NCI-H526 treated with DMSO at 0.1 percent for 48 hours (cell line): Measurements from ENCODE around the gene LTC4S.
"Not testable (repeated sequence)": the region's sequence is repeated elsewhere in the genome, so short reads cannot be mapped to it uniquely, and the experiment has no call there.

Experiments used
- DNase-seq: peaks from one replicate; lab custom pipeline; 2025; lab: John Stamatoyannopoulos, UW

The LTC4S gene

GRCh38 chr5:179793468-179794139 is at the start of gene LTC4S:
Gene LTC4S (plus strand): TSS chr5:179793986. CDS start chr5:179794081, 95 bp downstream.
- no peak for DNase-seq

- DNase-seq = not testable (repeated sequence)
These were observed 49.7 kb upstream of the LTC4S start for GRCh38 chr5:179744106-179744505.

- no peak for DNase-seq
These were observed 46.9 kb upstream of the LTC4S start for GRCh38 chr5:179746872-179747271.

GRCh38 chr5:179747811-179748210 is 46.0 kb upstream of the LTC4S start:
- DNase-seq = no peak

- no peak for DNase-seq
These were observed 43.8 kb upstream of the LTC4S start for GRCh38 chr5:179749857-179750508.

GRCh38 chr5:179753971-179754370 is 39.8 kb upstream of the LTC4S start:
- no peak for DNase-seq

- no peak for DNase-seq
These were observed 38.8 kb upstream of the LTC4S start for GRCh38 chr5:179755022-179755421.

GRCh38 chr5:179758955-179759354 is 34.8 kb upstream of the LTC4S start:
- no peak for DNase-seq

- DNase-seq = no peak
These were observed 33.9 kb upstream of the LTC4S start for GRCh38 chr5:179759581-179760551.

- DNase-seq = no peak
These were observed 31.6 kb upstream of the LTC4S start for GRCh38 chr5:179762079-179762780.

GRCh38 chr5:179762781-179763176 is 31.0 kb upstream of the LTC4S start:
- DNase-seq = no peak

- DNase-seq = no peak
These were observed 30.4 kb upstream of the LTC4S start for GRCh38 chr5:179763215-179763945.

- DNase-seq = no peak
These were observed 29.7 kb upstream of the LTC4S start for GRCh38 chr5:179764056-179764455.

GRCh38 chr5:179765400-179765799 is 28.4 kb upstream of the LTC4S start:
- no peak for DNase-seq

GRCh38 chr5:179766021-179766725 is 27.6 kb upstream of the LTC4S start:
- no peak for DNase-seq

- DNase-seq = no peak
These were observed 26.9 kb upstream of the LTC4S start for GRCh38 chr5:179766726-179767455.

GRCh38 chr5:179767496-179768100 is 26.2 kb upstream of the LTC4S start:
- no peak for DNase-seq

GRCh38 chr5:179768326-179769085 is 25.3 kb upstream of the LTC4S start:
- DNase-seq = no peak

GRCh38 chr5:179769271-179769670 is 24.5 kb upstream of the LTC4S start:
- no peak for DNase-seq
